Suprapubic skin (tissue), 4 donors: ENCODE data around the gene IL4R. TPM values are rescaled to one million over a fixed set of nuclear protein-coding genes. Genes with fewer than 3 reads are reported as not detected.

ENCODE experiments used
- DNase-seq, 2 donors: peaks; one replicate each; pipeline ENCODE4 v3.0.0-alpha.2; 2019; ENCODE audit warnings: low spot score in 2 of 2
- H3K27ac ChIP-seq: fragments of 200-600 bp; sonication (generic); one replicate; pipeline ENCODE4 v1.5.1; 2019
- H3K27me3 ChIP-seq: fragments of 200-600 bp; sonication (generic); one replicate; pipeline ENCODE4 v1.5.1; 2019
- H3K36me3 ChIP-seq: fragments of 200-600 bp; sonication (generic); one replicate; pipeline ENCODE4 v1.5.1; 2019
- H3K4me1 ChIP-seq: fragments of 200-600 bp; sonication (generic); one replicate; pipeline ENCODE4 v1.5.1; 2019
- H3K4me3 ChIP-seq: fragments of 200-600 bp; sonication (generic); one replicate; pipeline ENCODE4 v1.5.1; 2019; ENCODE audit warnings: mild to moderate bottlenecking
- H3K9me3 ChIP-seq: fragments of 200-600 bp; sonication (generic); one replicate; pipeline ENCODE4 v1.5.1; 2019
- CTCF ChIP-seq, 2 donors: fragments of 200-600 bp in 1 of 2; fragments of 450-650 bp in 1 of 2; sonication (generic) in 1 of 2; IDR thresholded peaks; one replicate each; pipeline ENCODE4 v1.5.1; 2016 to 2019; ENCODE audit warnings: antibody characterized with exemption in 2 of 2, mild to moderate bottlenecking in 1 of 2, moderate library complexity in 1 of 2
- EP300 ChIP-seq: sonication (generic); formaldehyde crosslinking; IDR thresholded peaks from one replicate; pipeline ENCODE4 v1.6.1; 2017; ENCODE audit warnings: antibody characterized with exemption
- POLR2A ChIP-seq, 2 donors: fragments of 450-650 bp; IDR thresholded peaks; one replicate each; pipeline ENCODE4 v1.6.1; 2017; ENCODE audit warnings: antibody characterized with exemption in 2 of 2, mild to moderate bottlenecking in 2 of 2, moderate library complexity in 2 of 2
- POLR2AphosphoS5 ChIP-seq, 3 donors: sonication (generic); formaldehyde crosslinking; IDR thresholded peaks; one replicate each; pipeline ENCODE4 v1.6.1; 2017; ENCODE audit warnings: antibody characterized with exemption in 3 of 3
- WGBS: methylation state at CpG from one replicate; pipeline ENCODE4 v1.1.5; 2018; 5-methylcytosine and 5-hydroxymethylcytosine counted together
- total RNA-seq, 4 donors: library from RNA; depleted of rRNA; stranded (reverse); fragments of >200 nt; gene quantifications; one replicate each; pipeline ENCODE4 v1.1.0, GENCODE V29; 2016

The IL4R gene
- total RNA-seq, 4 donors from 2014 or later, result 27.2 to 32.8 (median 30.5) TPM

DNA sequence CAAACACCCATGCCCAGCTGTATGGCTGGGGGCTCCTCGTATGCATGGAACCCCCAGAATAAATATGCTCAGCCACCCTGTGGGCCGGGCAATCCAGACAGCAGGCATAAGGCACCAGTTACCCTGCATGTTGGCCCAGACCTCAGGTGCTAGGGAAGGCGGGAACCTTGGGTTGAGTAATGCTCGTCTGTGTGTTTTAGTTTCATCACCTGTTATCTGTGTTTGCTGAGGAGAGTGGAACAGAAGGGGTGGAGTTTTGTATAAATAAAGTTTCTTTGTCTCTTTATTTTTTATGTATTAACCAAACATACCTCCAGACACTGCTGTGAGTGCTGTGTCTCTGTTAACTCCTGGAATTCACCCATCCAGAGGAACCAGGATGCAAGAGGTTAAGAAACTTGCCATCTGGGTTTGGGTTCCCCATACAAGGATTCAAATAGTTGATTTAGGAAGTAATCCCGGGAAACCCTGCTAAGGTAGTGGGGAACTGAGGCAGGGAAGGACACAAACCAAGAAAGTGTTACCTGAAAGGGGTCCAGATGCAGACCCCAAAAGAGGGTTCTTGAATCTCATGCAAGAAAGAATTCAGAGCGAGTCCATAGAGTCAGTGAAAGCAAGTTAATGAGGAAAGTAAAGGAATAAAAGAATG lies 50.8 kb downstream of the IL4R start:
- H3K27ac ChIP-seq, result no peak overlapping the region
- no peaks in the 10 kb centered on the region for H3K27me3 ChIP-seq
- H3K4me1 ChIP-seq, result peaks cover 22% of the 10 kb centered on the region
- no peaks in the 10 kb centered on the region for H3K9me3 ChIP-seq
- no peak for TF ChIP-seq CTCF (IDR thresholded peaks at IDR 0.05)
- no peak for TF ChIP-seq POLR2AphosphoS5 (IDR thresholded peaks at IDR 0.05)
- TF ChIP-seq POLR2A (IDR thresholded peaks at IDR 0.05), result no peak
- no peak for TF ChIP-seq EP300
- no peak overlapping the region for H3K4me3 ChIP-seq
- 54% methylated on average over 6 of the region's 6 CpGs for WGBS
- peaks cover 38% of the 10 kb centered on the region for H3K36me3 ChIP-seq
- DNase-seq, result no peak

DNA sequence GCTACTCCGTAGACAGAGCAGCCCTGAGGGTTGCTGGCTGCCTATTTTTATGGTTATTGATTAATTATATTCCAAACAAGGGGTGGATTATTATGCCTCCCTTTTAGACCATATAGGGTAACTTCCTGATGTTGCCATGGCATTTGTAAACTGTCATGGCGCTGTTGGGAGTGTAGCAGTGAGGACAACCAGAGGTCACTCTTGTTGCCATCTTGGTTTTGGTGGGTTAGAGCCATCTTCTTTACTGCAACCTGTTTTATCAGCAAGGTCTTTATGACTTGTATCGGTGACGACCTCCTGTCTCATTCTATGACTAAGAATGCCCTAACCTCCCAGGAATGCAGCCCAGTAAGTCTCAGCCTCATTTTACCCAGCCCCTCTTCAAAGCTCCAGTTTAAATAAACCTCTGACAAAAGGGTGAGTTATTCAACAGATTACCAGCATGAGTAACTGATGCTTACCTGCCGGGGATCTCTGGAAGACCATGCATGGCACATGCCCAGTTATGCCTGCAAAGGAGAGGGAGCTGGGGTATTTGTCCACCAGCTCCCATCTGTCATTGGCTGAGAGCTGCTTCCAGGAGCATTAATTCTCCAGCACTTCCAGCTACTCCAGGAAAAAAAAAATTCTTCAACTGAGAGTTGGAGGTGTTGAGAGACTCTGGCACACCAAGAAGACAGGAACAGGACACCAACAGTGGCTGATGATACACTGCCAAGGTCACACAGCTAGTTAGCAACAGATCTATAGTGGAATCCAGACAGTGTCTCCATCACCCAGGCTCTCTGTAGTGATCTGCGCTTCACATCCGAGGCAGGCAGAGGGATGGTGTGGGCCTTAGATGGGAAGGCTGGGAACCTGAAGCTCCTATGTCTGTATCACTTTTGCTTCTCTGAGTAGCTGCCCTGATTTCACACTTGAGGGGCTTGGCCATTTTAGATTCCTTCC lies 51.6 kb downstream of the IL4R start:
- Histone ChIP-seq H3K27me3 (no peaks in the 10 kb centered on the region), H3K27ac (no peak overlapping the region), H3K9me3 (no peaks in the 10 kb centered on the region), H3K4me1 (peaks cover 20% of the 10 kb centered on the region), H3K36me3 (peaks cover 32% of the 10 kb centered on the region), H3K4me3 (no peak overlapping the region)
- 63% methylated on average over 6 of the region's 7 CpGs for WGBS
- no peak for DNase-seq
- TF ChIP-seq POLR2AphosphoS5 (IDR thresholded peaks at IDR 0.05) (no peak), CTCF (IDR thresholded peaks at IDR 0.05) (no peak), POLR2A (IDR thresholded peaks at IDR 0.05) (no peak), EP300 (no peak)

DNA sequence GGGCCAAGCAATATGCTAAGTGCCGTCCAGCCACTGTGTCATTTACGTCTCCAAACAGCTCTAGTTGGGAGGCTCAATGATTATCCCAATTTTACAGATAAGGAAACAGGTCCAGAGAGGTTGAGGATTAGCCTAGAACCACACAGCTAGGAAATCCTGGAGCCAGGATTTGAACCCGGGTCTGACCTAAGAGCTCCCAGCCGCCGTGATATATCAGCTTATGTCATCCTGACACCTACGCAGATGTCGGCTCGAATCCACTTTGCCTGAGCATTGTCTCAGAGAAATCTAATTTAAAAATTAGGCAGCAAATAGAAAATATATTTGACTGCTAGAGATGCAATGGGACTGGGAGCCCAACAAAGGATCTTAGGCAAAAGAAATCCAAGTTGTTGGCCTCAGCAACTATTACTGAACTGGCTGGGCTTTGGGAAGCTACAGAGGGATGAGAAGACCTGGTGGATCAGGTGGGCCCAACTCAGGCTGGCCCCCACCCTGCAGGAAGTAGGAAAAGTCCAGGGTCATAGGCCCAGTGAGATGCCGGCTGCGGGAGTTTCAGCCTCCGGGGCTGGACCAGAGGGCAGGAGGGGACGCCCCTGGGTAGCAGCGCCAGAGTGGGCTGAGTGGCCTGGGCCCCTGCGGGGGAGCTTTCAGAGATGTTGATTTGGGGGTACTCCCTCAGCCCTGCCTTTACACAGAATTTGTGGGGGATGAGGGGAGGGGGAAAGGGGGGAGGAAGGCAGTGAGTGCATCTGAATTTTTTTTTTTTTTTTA lies 53.1 kb downstream of the IL4R start:
- Histone ChIP-seq H3K27me3 (no peaks in the 10 kb centered on the region), H3K27ac (peak overlapping the region; percentile 42), H3K9me3 (no peaks in the 10 kb centered on the region), H3K4me1 (peaks cover 19% of the 10 kb centered on the region), H3K36me3 (peaks cover 17% of the 10 kb centered on the region), H3K4me3 (no peak overlapping the region)
- DNase-seq, result no peak
- WGBS, result 67% methylated on average over 14 of the region's 14 CpGs
- TF ChIP-seq POLR2AphosphoS5 (IDR thresholded peaks at IDR 0.05), result no peak
- TF ChIP-seq CTCF (IDR thresholded peaks at IDR 0.05), result no peak
- TF ChIP-seq POLR2A (IDR thresholded peaks at IDR 0.05), result no peak
- no peak for TF ChIP-seq EP300

DNA sequence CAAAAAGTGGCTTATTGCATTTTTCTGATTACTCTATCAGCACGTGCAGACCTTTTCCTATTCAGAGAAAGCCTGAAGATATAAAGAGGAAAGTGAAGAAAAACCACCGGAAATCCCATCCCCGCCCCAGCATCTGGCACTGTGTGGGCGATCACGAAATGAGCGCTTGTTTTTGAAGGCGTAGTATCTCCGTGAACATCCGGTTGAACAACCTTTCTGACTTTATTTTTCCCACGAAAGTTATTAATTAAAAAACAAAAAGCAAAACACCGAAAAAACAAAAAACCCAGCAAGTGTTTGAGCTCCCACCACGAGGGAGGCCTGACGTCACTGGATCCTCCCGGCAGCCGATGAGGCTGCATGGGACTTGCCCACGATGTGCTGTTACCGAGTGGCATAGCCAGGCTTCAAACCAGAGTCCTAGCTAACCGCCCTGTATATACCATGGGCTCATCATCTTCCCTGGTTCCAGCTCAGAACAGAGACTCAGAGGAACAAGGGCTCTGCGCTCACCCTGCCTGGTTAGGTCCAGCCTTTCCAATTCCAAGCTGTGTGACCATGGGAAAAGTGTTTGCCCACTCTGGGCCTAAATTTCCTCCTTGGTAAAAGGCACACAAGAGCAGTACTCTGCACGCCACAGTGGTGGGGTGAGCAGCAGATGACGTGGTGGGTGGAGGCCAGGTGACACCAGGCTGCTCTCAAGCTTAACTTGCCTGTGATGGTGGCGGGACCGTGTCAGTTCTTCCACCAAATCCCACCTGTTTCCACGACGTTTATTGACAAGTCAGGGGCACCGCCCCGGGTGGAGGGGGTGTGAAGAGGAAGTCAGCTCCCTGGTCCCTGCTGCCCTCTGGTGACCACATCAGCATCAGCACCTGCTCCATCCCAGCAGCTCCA lies 53.9 kb downstream of the IL4R start:
- Histone ChIP-seq H3K4me1 (peaks cover 19% of the 10 kb centered on the region), H3K36me3 (peaks cover 9% of the 10 kb centered on the region), H3K9me3 (no peaks in the 10 kb centered on the region), H3K27me3 (no peaks in the 10 kb centered on the region), H3K27ac (peak overlapping the region; percentile 63), H3K4me3 (peak overlapping the region; percentile 27)
- DNase-seq, result peak; percentile 89 to 91
- 11% methylated on average over 27 of the region's 27 CpGs for WGBS
- TF ChIP-seq CTCF (IDR thresholded peaks at IDR 0.05) (peak; percentile 19 to 72), POLR2A (IDR thresholded peaks at IDR 0.05) (no peak)
